Epidermal melanocyte (primary cell): Measurements from ENCODE around the gene GPR158.
"Not testable (repeated sequence)": the region's sequence is repeated elsewhere in the genome, so short reads cannot be mapped to it uniquely, and the experiment has no call there.

Experiments
- DNase-seq: peaks from one replicate; pipeline ENCODE4 v3.0.0; 2011; ENCODE audit warnings: low spot score; ENCODE audit not compliant: insufficient read length

The GPR158 gene

DNA sequence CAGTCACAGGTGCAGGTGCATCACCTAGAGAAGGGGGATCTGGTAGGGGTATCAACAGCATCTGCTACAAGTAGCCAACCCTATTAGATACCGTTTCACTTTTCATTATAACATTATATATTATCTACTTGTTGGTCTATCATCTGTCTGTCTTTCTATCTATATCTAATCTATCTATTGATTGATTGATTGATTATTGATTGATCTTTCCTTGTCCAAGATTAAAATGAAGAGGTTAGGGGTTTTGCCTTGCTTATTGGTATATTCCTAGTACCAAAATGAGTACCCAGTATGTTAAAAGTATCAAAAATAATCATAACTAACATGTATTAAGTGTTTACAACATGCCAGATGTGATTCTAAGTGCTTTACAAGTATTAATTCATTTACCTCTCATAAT, 121.5 kb downstream of the GPR158 start:
- DNase-seq = no peak

DNA sequence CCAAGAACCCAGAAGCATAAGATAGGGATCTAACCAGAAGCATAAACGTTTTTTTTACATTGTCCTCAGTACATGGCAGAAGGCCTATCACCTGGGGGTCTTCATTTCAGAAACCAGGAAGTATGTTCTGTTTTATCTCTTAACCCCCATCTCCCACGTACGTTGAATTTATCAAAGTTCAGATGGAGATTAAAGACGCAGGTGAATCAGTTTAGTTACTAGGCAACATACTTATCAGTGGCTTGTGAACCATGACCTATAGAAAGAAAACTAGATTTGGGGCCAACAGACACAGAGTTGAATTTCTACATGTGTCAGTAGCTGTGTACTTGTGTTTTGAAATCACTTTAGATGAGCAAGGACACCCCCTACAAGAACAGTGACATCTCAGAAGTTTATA, 122.7 kb downstream of the GPR158 start:
- DNase-seq = no peak

DNA sequence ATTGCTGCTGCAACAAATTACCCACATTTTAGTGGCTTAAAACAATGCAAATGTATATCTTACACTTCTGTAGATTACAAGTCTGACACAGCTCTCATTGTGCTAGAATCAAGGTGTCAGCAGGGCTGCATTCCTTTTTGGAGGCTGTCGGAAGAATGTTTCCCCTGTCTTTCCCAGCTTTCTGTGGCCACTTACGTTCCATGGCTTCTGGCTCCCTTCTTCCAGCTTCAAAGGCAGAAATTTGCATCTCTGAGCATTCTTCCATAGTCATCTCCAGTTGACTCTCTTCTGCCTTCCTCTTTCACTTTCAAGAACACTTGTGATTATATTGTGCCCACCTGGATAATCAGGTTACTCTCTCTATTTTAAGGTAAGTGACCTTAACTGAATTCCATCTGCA, 125.3 kb downstream of the GPR158 start:
- no peak for DNase-seq

DNA sequence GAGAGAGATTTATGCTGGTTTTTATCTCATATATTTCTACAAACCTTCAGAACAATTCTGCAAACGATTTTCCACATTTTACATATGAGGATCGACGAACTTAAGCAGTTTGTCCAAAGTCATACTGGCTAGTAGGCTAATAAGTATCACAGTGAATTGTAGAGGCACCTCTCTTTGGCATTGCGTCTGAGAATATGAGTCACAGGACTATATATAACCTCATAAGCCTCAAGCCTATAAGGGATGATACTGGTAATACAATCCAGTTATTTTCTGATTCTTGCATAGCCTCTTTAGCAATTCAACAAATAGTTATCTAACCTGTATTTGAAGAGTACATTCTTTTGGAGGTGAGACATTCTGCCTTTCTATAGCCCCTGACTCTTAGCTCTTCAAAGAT, 129.8 kb downstream of the GPR158 start:
- DNase-seq = no peak

DNA sequence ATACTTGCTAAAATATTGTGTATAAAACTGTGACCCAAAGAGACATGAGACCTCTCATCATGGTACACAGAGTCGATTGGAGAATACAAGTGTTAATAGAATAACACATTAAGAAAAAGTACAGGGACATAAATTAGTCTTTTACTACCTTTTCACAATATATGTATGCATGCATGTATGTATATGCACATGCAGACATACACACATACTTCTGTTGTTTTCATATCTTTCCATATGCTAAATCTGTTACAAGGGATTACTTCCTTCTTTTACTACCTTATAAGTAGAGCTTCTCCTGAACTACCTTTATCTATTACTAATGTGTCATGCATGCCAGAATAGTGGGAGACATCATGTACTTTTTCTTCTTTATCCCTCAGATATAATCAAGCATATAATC, 131.6 kb downstream of the GPR158 start:
- DNase-seq = no peak

DNA sequence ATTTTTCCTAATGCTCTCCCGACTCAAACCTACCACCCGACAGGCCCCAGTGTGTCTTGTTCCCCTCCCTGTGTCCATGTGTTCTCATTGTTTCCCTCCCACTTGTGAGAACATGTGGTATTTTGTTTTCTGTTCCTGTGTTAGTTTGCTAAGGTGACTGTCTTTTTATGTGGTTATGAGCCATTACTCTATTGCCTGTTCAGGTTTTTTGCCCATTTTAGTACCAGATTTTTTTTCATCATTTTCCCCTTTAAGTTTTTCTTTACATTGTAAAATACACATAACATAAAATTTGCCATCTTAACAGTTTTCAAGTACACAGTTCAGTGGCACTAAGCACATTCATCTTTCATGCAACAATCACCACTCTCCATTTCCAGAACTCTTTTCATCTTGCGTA, 133.5 kb downstream of the GPR158 start:
- DNase-seq = no peak

DNA sequence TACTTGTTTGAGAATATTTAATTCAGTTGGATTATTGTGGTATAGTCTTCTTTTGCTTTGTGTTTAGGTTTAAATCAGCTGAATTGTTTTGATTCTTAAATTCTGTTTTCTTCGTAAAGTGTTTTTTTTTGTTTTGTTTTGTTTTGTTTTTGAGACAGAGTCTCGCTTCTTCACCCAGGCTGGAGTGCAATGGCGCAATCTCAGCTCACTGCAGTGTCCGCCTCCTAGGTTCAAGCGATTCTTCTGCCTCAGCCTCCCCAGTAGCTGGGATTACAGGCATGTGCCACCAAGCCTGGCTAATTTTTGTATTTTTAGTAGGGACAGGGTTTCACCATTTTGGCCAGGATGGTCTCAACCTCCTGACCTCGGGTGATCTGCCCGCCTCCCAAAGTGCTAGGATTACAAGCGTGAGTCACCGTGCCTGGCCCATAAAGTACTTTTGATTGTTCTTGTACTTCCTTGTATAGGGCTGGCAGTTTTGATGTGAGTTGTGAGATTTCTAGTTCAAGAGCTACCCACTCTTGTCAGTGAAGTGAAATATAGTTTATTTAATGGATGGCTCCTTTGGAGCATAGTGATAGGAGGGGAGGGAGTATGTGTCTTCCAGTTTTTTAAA, 142.9 kb downstream of the GPR158 start:
- DNase-seq = not testable (repeated sequence)

DNA sequence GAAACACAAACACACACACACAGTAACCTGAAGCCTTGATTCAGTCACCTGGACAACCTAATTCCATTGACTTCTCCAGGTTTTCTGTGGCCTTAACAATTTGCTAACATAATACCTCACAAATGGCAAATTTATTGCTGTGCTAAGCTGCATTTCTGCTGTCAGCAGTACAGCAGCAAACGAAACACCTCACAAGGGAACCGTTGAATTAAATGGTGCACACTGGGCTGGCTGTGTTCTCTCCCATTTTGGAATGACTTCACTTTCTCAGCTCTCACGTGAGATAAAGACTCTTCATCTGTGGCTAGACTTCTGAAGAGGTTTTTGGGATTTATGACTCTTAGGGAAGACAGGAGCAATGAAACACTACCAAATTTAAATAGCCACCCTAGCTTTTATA, 152.5 kb downstream of the GPR158 start:
- DNase-seq = no peak

DNA sequence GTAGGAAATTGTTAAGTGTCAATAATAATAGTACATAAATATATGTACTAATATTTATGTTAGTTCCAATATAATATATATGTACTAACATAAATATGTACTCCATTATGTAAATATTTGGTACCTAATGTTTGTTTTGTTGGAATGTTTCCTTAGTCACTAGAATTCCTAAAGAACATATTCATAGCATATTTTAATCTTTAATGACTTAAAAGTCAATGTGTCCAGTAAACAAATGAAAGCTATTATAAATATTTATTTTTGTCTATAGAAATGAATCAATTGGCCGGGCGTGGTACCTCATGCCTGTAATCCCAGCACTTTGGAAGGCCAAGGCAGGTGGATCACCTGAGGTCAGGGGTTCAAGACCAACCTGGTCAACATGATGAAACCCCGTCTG, 153.6 kb downstream of the GPR158 start:
- DNase-seq = no peak

DNA sequence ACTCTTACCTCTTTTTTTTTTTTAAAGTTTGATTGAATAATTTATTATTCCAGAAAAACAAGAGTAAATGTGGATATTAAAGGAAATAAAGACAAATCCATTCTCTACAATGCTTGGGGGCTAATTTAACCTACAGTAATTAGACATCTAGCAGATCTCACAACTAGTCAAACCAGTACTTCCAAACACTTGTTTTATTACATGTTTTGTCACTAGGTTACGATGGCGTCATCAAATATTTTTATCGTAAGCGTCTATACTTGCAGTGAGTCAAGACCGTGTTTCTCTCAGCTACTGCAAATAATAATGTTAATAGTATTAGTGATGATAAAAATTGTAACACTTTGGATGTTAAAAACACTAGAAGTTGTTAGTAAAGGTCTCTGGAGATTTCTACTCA, 154.8 kb downstream of the GPR158 start:
- DNase-seq = not testable (repeated sequence)

DNA sequence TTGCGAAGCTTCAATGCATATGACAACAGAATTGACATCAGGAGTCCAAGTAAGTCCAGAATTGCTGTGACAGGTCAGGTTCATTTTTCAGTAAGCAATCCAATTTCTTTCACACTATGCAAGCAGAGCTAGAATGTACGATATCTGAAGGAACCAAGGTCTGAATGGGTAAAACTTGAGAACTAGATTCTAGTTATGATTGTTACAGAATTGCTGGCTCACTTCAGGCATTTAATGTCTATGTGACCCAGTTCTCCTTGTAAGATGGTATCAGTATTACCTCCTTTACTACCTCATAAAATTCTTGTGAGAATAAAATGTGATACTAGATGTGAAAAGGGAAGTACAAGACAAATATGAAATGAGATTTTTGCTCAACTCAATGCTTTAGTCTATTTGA, 159.6 kb downstream of the GPR158 start:
- DNase-seq = no peak

DNA sequence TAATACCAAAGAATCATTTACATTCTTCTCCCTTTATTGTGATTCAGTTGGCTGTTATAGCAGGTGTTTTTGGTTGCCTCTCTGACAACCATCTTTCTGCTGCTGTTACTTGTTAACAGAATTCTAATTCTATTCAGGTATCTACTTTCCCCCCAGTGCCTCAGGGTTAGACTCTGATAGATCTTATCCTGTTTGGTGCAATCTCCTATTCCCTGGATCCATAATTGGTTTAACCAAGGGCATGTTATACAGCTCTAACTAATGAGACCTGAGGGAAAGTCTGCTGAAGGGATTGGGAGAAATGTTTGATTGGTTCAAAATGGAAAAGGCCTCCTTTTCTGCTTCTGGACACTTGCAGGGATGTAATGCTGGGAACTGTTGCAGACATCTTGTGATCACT, 161.5 kb downstream of the GPR158 start:
- DNase-seq = no peak

DNA sequence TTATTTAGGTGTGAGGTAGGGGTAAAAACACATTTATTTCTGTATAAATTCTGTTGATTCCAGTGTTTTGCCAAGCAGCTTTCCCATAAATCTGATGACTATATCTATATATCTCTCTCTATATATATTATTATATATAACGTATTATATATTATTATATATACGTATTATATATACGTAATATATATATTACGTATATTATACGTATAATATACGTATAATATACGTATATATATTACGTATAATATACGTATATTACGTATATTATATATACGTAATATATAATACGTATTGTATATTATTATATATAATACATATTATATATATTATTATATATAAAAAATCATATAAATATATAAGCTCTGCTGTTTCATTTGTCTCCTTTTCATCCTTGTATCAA, 163.5 kb downstream of the GPR158 start:
- no peak for DNase-seq

DNA sequence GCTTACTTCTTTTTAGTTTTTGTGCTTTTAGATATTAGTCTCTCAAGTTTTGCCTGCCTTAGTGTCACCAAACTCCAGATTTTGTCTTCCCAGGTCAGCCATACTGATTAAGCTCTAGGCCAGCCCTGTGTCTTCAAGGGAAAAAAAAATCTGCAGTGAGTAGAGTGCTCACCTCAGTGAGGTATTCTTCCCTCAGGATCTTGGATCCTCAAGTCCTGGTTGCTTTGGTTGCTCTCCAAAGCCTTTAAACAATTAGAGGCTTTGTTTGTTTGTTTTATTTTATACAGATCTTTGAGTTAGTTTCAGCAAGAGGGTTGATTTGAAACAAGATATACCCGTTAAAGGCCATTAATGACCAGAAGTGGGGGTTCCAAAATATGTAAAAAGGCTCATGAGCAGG, 165.2 kb downstream of the GPR158 start:
- DNase-seq = no peak

DNA sequence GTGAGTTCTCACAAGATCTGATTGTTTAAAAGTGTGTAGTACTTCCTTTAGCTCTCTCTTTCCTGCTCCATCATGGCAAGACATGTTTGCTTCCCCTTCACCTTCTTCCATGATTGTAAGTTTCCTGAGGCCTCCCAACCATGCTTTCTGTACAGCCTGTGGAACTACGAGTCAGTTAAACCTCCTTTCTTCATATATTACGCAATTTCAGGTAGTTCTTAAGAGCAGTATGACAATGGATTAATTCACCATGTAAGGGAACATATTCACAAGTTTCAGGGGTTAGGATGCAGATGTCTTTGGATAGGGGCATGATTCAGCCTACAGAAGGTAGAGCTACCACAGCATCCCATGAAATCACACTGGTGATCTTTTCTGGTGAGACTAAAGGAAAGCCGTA, 174.7 kb downstream of the GPR158 start:
- no peak for DNase-seq

DNA sequence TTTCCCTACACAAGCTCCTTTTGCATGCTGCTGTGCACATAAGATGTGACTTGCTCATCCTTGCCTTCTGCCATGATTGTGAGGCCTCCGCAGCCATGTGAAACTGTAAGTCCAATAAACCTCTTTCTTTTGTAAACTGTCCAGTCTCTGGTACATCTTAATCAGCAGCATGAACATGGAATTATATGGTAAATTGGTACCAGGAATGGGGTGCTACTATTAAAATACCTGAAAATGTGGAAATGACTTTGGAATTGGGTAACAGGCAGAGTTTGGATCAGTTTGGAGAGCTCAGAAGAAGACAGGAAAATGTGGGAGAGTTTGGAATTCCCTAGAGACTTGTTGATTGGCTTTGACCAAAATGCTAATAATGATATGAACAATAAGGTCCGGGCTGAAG, 181.8 kb downstream of the GPR158 start:
- DNase-seq = no peak

DNA sequence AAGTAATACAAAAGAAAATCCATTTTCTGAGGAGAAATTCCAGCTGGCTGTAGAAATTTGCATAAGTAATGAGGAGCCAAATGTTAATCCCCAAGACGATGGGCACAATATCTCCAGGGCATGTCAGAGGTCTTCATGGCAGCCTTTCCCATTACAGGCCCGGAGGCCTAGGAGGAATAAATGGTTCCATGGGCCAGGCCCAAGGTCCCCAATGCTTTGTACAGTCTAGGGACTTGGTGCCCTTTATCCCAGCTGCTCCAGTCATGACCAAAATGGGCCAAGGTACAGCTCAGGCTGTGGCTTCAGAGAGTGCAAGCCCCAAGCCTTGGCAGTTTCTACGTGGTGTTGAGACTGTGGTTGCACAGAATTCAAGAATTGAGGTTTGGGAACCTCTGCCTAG, 182.5 kb downstream of the GPR158 start:
- DNase-seq = no peak

DNA sequence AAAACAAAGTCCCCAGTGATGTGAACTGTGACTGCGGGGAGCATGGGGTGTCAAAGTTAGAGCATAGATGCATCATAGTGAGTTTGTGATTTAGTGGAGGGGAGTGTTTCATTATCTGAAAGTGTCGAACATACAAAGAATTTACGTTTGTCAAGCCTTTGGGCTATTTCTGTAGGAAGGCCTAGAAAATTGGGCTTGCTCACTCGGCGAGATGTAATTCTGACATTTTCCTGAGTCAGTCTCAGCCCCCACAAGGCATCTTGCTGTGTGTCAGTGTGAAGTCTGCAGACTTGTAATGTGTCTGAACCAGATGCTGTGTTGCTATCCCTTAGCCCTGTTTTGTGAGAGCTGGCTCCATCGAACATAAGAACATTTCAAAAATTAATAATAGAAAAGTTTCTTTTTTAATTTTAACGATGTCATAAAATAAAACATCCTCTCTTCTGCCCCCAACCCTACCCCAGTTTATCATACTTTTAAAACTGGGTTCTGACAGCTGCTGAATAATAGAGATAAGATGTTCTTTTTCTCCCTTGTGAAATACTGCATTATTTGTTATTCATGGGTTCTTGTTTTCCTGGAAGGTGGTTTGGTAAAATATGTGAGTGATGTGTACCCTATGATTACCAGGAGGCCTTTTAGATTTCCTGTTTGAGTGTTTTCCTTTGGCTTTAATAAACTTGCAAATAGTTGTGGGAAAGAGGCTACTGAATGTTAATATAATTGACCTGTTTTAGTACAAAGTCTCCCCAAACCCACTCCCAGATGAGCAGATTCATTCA, 207.4 kb downstream of the GPR158 start:
- no peak for DNase-seq

DNA sequence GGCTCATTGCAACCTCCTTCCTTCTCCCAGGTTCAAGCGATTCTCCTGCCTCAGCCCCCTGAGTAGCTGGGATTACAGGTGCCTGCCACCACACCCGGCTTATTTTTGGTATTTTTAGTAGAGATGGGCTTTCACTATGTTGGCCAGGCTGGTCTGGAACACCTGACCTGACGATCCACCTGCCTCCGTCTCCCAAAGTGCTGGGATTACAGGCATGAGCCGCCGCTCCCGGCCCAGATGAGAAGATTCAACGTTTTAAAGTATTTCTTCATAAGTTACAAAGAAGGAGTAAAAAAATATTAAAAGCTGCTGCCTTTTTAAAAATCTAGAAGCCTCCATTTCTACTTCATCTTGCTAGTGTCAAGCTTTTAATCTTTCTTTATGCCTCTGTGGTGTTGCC, 208.1 kb downstream of the GPR158 start:
- DNase-seq = not testable (repeated sequence)

DNA sequence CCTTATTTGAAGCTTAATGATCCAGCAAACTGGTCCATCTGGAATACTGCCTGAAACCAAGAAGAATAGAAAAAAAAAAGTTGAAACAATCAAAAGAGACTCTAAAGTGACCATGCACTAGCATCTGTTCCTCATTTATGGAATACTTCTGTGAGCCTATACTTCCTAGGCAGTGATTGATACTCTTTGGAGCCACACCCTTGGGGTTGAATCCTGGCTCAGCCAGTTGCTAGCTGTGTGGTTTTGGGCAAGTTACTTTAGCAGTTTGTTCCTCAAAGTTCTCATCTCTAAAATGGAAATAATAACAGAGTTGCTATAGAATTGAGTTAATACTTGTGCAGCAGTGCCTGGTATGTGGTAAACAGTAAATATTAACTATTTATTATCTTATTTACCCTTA, 208.9 kb downstream of the GPR158 start:
- DNase-seq = no peak

DNA sequence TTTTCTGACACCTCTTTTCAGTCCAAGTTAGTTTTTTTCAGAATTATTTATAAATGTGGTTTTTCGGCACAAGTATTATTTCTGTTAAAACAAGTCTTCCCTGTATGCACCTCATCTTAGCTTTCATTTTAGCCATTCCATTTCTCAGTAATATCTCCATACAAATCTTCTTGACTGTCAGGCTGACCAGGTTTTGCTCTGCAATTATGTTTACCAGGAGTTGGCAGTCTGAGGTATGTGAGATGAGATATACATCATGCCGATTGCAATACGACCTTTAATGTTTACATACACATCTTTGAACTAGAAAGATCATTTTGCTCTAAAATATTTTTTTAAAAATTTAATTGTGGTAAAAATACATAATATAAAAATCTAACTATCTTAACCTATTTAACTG, 209.8 kb downstream of the GPR158 start:
- DNase-seq = no peak

DNA sequence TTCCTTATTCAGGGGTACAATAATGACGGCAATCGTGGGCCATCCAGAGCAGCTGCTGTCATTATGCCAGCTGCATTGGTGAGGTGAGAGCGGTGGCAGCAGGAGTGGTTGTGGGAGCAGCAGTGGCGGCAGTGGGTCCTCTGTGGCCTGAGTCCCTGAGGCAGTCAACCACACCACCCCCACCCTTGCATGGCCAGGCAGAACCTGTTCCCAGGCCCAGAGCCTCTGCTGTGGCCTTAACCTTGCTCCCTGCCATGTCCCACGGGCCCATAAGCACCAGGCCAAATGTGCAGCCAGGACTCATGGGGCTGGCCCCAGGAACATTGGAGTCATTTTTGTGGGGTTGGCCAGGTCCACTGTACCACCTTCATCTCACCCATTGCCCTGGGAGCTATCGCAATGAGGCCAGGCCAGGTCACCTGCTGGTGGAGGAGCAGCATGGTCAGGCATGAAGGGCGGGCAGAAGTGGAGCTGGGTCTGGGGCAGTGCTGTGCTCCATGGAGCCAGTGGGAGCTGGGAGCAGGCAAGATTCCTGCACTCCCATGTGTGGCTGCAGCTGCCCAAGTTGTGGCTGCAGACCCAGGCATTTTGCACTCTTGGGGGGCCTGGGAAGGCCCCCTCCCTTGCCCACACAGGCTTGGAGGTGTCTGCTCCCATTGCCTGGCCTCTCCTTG, 213.5 kb downstream of the GPR158 start:
- DNase-seq = no peak

DNA sequence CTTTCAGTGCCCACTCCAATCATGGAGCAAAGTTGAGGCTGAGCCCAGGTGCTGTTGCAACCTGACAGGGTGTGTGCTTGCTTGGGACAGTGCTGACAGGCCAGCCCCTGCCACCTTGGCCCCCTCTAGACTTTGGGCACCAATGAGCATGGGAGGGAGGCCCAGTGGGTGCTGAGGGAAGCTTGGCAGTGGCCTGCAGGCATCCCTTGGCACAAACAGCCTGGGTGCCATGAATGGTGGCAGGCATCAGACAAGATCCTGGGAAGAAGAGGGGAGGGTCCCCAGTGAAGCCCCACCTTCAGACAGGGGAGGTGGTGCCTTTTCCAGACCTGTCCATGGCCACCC, 214.0 kb downstream of the GPR158 start:
- no peak for DNase-seq
